Stomach (tissue), 9 donors: ENCODE data around the gene PER1. TPM values are rescaled to one million over a fixed set of nuclear protein-coding genes. Genes with fewer than 3 reads are reported as not detected.

Source experiments
- DNase-seq, 2 donors: peaks; one replicate each; pipeline versions ENCODE4 v3.0.0 to v3.0.0-alpha.2; 2013 to 2019
- H3K27ac ChIP-seq, 5 donors: fragments of 200-600 bp in 4 of 5; sonication (generic) in 4 of 5; one replicate each; pipeline ENCODE4 v1.5.1; 2013 to 2019; ENCODE audit warnings: mild to moderate bottlenecking in 1 of 5, moderate library complexity in 1 of 5
- H3K27me3 ChIP-seq, 3 donors: fragments of 200-600 bp; sonication (generic); one replicate each; pipeline ENCODE4 v1.5.1; 2017 to 2019; ENCODE audit warnings: mixed run types in 1 of 3
- H3K36me3 ChIP-seq, 4 donors: fragments of 200-600 bp; sonication (generic); 1 replicate in 3 of 4; 2 replicates in 1 of 4; pipeline ENCODE4 v1.5.1; 2016 to 2019
- H3K4me1 ChIP-seq, 4 donors: fragments of 200-600 bp; sonication (generic); one replicate each; pipeline ENCODE4 v1.5.1; 2016 to 2019
- H3K4me3 ChIP-seq, 4 donors: fragments of 200-600 bp; sonication (generic) in 3 of 4; one replicate each; pipeline ENCODE4 v1.5.1; 2016 to 2019; ENCODE audit warnings: mild to moderate bottlenecking in 1 of 4
- H3K9me3 ChIP-seq, 4 donors: fragments of 200-600 bp; sonication (generic); one replicate each; pipeline ENCODE4 v1.5.1; 2016 to 2019
- EP300 ChIP-seq: sonication (generic); formaldehyde crosslinking; IDR thresholded peaks from one replicate; pipeline ENCODE4 v1.6.1; 2017; ENCODE audit warnings: antibody characterized with exemption
- POLR2A ChIP-seq, 4 donors: fragments of 450-650 bp; IDR thresholded peaks; one replicate each; pipeline ENCODE4 v1.6.1; 2016; ENCODE audit warnings: antibody characterized with exemption in 4 of 4, control low read depth in 2 of 4, mild to moderate bottlenecking in 1 of 4, moderate library complexity in 1 of 4
- POLR2AphosphoS5 ChIP-seq, 3 donors: sonication (generic); formaldehyde crosslinking; IDR thresholded peaks; one replicate each; pipeline ENCODE4 v1.6.1; 2016; ENCODE audit warnings: antibody characterized with exemption in 3 of 3
- WGBS, 5 donors: extraction: QIAGEN DNeasy Blood & Tissue Kit in 3 of 5; methylation state at CpG; one replicate each; pipeline versions ENCODE4 v1.1.5 to v1.1.7; 2013 to 2018; 5-methylcytosine and 5-hydroxymethylcytosine counted together
- intact Hi-C: fragments of 100-400 bp; cut with DNase I; formaldehyde crosslinking; loops from one replicate; pipeline ENCODE4 v1.15.1; 2023; ENCODE audit warnings: low total_unique reads
- polyA plus RNA-seq, 3 donors: library from polyadenylated mRNA; stranded (reverse); fragments of 200-250 nt; gene quantifications; one replicate each; pipeline ENCODE4 v1.2.3, GENCODE V29; 2013
- total RNA-seq, 5 donors: library from RNA; depleted of rRNA; stranded (reverse); fragments of >200 nt; gene quantifications; one replicate each; pipeline versions ENCODE4 v1.1.0 to v1.2.3, GENCODE V29; 2014 to 2016
- TF ChIP-seq, protein P1 (sequence below), 7 experiments: fragments of 450-650 bp in 4 of 7; fragments of 200-600 bp in 3 of 7; sonication (generic) in 3 of 7; IDR thresholded peaks; one replicate each; pipeline ENCODE4 v1.5.1; 2016 to 2019; ENCODE audit warnings: antibody characterized with exemption in 7 of 7, control low read depth in 2 of 7, mild to moderate bottlenecking in 1 of 7
- donor health status: healthy with polysubstance abuse.
- donor health status: Bipolar disorder and iron deficiency.
- donor health status: healthy.

PER1 gene
- total and polyA plus RNA-seq, 8 donors, result 16.2 to 163 (median 69.7) TPM

DNA sequence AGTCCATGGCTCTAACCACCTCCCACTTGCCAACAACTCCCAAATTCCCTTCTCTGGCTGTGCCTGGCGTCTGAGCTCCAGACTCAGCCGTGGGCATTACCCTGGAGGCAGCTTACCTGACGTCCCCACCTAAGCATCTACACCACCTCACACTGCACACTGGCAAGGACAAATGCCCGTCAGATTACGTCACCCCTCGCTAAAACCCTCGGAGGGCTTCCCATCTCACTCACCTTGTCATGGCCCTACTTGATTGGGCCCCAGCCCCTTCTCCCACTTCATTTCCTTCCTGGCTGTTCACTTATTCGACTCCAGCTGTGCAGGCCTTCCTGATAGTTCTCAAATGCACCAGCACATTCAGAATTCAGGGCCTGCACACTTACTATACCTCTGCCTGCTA, 47.3 kb downstream of the PER1 start:
- 68 to 84% (median 76%) methylated on average over 8 of the region's 8 CpGs for WGBS, 5 donors
- Histone ChIP-seq H3K4me3 (no peak overlapping the region), H3K36me3 (no peaks in the 10 kb centered on the region), H3K27ac (no peak overlapping the region), H3K27me3 (peaks cover 0 to 32% (median 11%) of the 10 kb centered on the region in 3 donors), H3K9me3 (no peaks in the 10 kb centered on the region), H3K4me1 (peaks cover 5 to 7% (median 6%) of the 10 kb centered on the region in 4 donors)
- DNase-seq, result no peak
- TF ChIP-seq, protein P1, sequence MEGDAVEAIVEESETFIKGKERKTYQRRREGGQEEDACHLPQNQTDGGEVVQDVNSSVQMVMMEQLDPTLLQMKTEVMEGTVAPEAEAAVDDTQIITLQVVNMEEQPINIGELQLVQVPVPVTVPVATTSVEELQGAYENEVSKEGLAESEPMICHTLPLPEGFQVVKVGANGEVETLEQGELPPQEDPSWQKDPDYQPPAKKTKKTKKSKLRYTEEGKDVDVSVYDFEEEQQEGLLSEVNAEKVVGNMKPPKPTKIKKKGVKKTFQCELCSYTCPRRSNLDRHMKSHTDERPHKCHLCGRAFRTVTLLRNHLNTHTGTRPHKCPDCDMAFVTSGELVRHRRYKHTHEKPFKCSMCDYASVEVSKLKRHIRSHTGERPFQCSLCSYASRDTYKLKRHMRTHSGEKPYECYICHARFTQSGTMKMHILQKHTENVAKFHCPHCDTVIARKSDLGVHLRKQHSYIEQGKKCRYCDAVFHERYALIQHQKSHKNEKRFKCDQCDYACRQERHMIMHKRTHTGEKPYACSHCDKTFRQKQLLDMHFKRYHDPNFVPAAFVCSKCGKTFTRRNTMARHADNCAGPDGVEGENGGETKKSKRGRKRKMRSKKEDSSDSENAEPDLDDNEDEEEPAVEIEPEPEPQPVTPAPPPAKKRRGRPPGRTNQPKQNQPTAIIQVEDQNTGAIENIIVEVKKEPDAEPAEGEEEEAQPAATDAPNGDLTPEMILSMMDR (IDR thresholded peaks at IDR 0.05), result no peak
- TF ChIP-seq POLR2AphosphoS5 (IDR thresholded peaks at IDR 0.05) (no peak), POLR2A (IDR thresholded peaks at IDR 0.05) (no peak)
- intact Hi-C loops, result no loop called here

DNA sequence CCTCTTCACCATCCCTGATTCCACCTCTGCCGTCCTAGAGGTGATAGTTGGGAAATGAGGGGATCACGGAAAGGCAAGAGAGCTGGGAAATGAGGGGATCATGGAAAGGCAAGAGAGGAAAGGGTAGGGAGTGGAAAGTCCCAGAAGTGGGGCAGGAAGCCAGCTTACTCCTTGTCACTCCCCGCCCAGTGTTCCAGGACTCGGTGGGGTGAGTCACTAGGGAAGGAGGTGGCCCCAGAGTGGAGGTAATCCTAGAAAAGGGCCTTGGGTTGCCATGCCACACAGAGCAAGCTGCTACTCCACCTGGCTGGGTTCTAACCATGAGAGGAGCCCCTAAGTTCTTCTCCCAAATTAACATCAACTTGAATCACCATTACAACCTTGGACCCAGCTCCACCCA, 48.7 kb downstream of the PER1 start:
- H3K4me3 ChIP-seq, result no peak overlapping the region
- no peaks in the 10 kb centered on the region for H3K36me3 ChIP-seq
- WGBS, 5 donors, result 56 to 71% (median 64%) methylated on average over 4 of the region's 4 CpGs
- intact Hi-C loops, result no loop called here
- H3K27me3 ChIP-seq, result peaks cover 0 to 19% (median 0%) of the 10 kb centered on the region in 3 donors
- H3K27ac ChIP-seq, result no peak overlapping the region
- no peaks in the 10 kb centered on the region for H3K9me3 ChIP-seq
- no peaks in the 10 kb centered on the region for H3K4me1 ChIP-seq
- TF ChIP-seq POLR2AphosphoS5 (IDR thresholded peaks at IDR 0.05) (no peak), POLR2A (IDR thresholded peaks at IDR 0.05) (no peak), EP300 (no peak)
- TF ChIP-seq, protein P1 (IDR thresholded peaks at IDR 0.05), result no peak
- DNase-seq, result peak in 1 of 2 donors; percentile 61

DNA sequence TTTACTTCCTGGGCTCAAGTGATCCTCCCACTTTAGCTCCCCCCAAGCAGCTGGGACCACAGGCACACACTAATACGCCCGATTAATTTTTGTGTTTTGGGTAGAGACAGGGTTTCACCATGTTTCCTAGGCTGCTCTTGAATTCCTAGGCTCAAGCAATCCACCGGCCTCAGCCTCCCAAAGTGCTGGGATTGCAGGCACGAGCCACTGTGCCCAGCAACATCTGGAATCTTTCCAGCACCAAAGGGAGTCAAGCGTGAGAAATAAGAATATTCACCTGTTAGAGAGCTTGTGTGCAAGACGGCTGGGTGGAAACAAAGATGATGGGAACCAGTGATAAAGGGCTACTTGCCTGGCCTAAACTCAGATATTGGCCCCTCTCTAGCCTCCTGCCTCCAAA, 50.5 kb downstream of the PER1 start:
- no peak overlapping the region for H3K4me3 ChIP-seq
- no peaks in the 10 kb centered on the region for H3K36me3 ChIP-seq
- no peak for TF ChIP-seq POLR2AphosphoS5 (IDR thresholded peaks at IDR 0.05)
- TF ChIP-seq EP300, result no peak
- H3K4me1 ChIP-seq, result no peaks in the 10 kb centered on the region
- no peak overlapping the region for H3K27ac ChIP-seq
- peaks cover 0 to 17% (median 0%) of the 10 kb centered on the region in 3 donors for H3K27me3 ChIP-seq
- no peaks in the 10 kb centered on the region for H3K9me3 ChIP-seq
- no peak for DNase-seq
- 75 to 84% (median 77%) methylated on average over 6 of the region's 6 CpGs for WGBS, 5 donors
- intact Hi-C loops, result no loop called here

DNA sequence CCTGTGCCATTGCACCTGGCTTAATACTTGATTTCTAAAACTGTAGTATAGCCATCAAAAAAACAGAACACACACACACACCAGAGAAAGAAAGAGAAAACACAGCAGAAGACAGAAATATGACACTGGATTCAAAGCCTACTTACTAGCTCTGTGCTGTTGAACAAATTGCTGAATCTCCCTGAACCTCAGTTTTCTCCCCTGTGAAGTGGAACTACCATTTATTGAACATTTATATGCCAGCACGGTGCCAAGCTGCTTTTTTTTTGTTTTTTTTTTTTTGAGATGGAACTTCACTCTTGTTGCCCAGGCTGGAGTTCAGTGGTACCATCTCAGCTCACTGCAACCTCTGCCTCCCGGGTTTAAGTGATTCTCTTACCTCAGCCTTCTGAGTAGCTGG, 51.4 kb downstream of the PER1 start:
- 80 to 91% (median 88%) methylated on average over 2 of the region's 2 CpGs for WGBS, 5 donors
- intact Hi-C loops, result no loop called here

DNA sequence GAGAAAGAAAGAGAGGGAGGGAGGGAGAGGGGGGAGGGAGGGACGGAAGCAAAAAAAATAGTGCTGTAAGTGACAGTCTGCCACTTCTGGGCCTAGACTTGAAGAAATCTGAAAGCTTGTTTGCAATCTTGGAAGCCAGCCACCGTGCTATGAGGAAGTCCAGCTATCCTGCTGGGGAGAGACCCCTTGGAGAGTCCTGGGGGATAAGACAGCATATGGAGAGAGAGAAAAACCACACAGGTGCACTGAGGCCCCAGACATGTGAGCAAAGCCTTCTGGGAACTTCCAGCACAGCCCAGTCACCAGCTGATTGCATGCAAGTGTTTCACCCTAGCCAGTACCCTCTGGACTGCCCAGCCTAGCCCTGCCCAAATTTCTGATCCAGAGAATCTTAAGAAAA, 52.1 kb downstream of the PER1 start:
- no peaks in the 10 kb centered on the region for H3K4me1 ChIP-seq
- no peak for DNase-seq
- intact Hi-C loops, result no loop called here
- H3K9me3 ChIP-seq, result no peaks in the 10 kb centered on the region
- 16 to 22% (median 19%) methylated on average over 2 of the region's 2 CpGs for WGBS, 5 donors
- H3K36me3 ChIP-seq, result no peaks in the 10 kb centered on the region
- H3K27me3 ChIP-seq, result peaks cover 0 to 33% (median 0%) of the 10 kb centered on the region in 3 donors
- no peak overlapping the region for H3K27ac ChIP-seq
- H3K4me3 ChIP-seq, result no peak overlapping the region
- TF ChIP-seq POLR2AphosphoS5 (IDR thresholded peaks at IDR 0.05) (no peak), POLR2A (IDR thresholded peaks at IDR 0.05) (no peak), EP300 (no peak)
- TF ChIP-seq, protein P1 (IDR thresholded peaks at IDR 0.05), result no peak

More for the DNA sequence above, 51.4 kb downstream of the PER1 start:
- Histone ChIP-seq H3K4me3 (no peak overlapping the region), H3K27me3 (peaks cover 0 to 26% (median 0%) of the 10 kb centered on the region in 3 donors), H3K4me1 (no peaks in the 10 kb centered on the region), H3K9me3 (no peaks in the 10 kb centered on the region), H3K27ac (no peak overlapping the region), H3K36me3 (no peaks in the 10 kb centered on the region)
- no peak for DNase-seq
- TF ChIP-seq POLR2A (IDR thresholded peaks at IDR 0.05) (no peak), POLR2AphosphoS5 (IDR thresholded peaks at IDR 0.05) (no peak), EP300 (no peak)
- TF ChIP-seq, protein P1 (IDR thresholded peaks at IDR 0.05), result no peak
